ENCODE measurements around the gene PPP2R2D.

Gene PPP2R2D

DNA sequence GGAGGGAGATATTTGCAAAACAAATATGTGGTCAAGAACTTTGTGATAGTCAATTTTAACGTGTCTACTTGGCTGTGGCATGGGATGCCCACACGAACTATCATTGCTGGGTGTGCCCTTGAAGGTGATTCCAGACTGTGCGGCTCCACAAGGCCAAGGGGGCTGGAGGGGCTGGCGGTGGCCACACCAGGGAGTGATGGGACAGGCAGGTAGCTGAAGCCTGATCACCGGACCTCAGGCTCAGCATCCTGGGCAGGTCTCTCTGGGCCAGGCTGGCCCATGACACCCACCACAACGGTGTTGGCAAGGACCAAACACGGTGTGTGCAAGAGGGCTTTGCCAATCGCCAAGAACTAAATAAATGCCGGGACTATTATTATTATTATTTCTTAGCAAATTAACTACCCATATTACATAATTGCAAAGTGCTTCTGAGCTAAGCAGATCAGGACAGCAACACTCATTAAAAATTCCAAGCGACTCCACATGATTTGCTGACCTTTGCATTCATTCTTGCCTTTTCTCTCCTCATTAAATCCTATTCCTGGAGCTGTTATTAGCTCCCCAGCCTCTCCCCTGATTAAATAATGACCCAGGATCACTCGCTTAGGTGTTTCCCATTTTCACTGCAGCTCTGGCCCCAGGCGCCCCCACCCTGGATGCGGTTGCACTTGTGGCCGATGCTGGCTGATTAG is 35.4 kb upstream of the PPP2R2D start:
- in situ Hi-C loops (cut with HindIII; ENCODE audit: low pct_ligation_motif_present, low sequenced_read_pairs), result no loop called here
- no peak overlapping the region for H3K4me3 ChIP-seq (ENCODE audit: low read depth, low read length)
- no peak for DNase-seq
- H3K36me3 ChIP-seq (replicated peaks), result no peaks in the 10 kb centered on the region
- H3K27ac ChIP-seq, result no peak overlapping the region
- no peak for TF ChIP-seq CTCF (IDR thresholded peaks at IDR 0.05; ENCODE audit: low read depth, low read length, missing control alignments)
- H3K27me3 ChIP-seq (replicated peaks), result no peaks in the 10 kb centered on the region

- H3K27me3 ChIP-seq (replicated peaks), result no peaks in the 10 kb centered on the region
- in situ Hi-C loops (cut with HindIII; ENCODE audit: low pct_ligation_motif_present, low sequenced_read_pairs), result no loop called here
- DNase-seq, result no peak
- no peak for TF ChIP-seq CTCF (IDR thresholded peaks at IDR 0.05; ENCODE audit: low read depth, low read length, missing control alignments)
- no peak overlapping the region for H3K4me3 ChIP-seq (ENCODE audit: low read depth, low read length)
- no peak overlapping the region for H3K27ac ChIP-seq
- no peaks in the 10 kb centered on the region for H3K36me3 ChIP-seq (replicated peaks)
These were observed 34.1 kb upstream of the PPP2R2D start for GRCh38 chr10:131866673-131867072.

DNA sequence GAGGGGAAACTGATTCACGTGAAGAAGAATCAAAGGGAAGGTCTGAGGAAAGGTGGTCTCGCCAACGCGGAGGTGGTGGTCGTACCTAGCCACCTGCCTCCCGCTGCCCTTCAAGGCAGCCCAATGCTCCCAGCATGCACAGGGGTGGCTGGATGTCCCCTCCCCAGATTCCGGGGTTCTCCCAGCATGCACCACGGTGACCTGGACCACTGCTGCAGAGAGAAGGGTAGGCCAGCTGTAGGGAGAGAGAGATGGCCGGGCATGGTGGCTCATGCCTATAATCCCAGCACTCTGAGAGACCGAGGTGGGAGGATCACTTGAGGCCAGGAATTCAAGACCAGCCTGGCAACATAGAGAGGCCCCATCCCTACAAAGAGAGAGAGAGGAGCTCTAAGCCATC is 32.4 kb upstream of the PPP2R2D start:
- H3K27ac ChIP-seq, result no peak overlapping the region
- in situ Hi-C loops (cut with HindIII; ENCODE audit: low pct_ligation_motif_present, low sequenced_read_pairs), result no loop called here
- H3K4me3 ChIP-seq (ENCODE audit: low read depth, low read length), result no peak overlapping the region
- H3K27me3 ChIP-seq (replicated peaks), result no peaks in the 10 kb centered on the region
- no peak for DNase-seq
- no peaks in the 10 kb centered on the region for H3K36me3 ChIP-seq (replicated peaks)
- no peak for TF ChIP-seq CTCF (IDR thresholded peaks at IDR 0.05; ENCODE audit: low read depth, low read length, missing control alignments)

DNA sequence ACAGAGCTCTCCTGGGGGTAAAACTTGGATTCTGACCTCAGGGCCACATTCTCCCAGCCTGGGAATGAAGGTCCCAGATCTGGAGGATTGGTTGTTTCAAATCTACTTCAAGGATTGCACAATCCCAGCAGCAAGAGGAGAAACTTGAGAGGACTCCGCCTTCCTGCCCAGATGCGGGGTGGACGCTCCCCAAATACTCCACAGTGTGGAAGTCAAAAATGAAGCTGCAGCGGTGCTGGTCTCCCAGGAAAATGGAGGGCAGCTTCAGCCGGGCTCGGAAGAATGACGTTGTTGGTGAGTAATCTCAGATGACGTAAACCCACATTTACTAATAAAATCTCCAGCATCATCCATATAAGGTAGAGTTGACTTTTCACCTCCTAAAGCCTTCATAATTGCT is 31.5 kb upstream of the PPP2R2D start:
- TF ChIP-seq CTCF (IDR thresholded peaks at IDR 0.05; ENCODE audit: low read depth, low read length, missing control alignments), result no peak
- DNase-seq, result no peak
- Histone ChIP-seq H3K27me3 (replicated peaks) (no peaks in the 10 kb centered on the region), H3K27ac (no peak overlapping the region), H3K4me3 (ENCODE audit: low read depth, low read length) (no peak overlapping the region), H3K36me3 (replicated peaks) (no peaks in the 10 kb centered on the region)
- in situ Hi-C loops (cut with HindIII; ENCODE audit: low pct_ligation_motif_present, low sequenced_read_pairs), result no loop called here

GRCh38 chr10:131870411-131870810 is 30.4 kb upstream of the PPP2R2D start:
- Histone ChIP-seq H3K36me3 (replicated peaks) (no peaks in the 10 kb centered on the region), H3K4me3 (ENCODE audit: low read depth, low read length) (no peak overlapping the region), H3K27me3 (replicated peaks) (no peaks in the 10 kb centered on the region), H3K27ac (no peak overlapping the region)
- TF ChIP-seq CTCF (IDR thresholded peaks at IDR 0.05; ENCODE audit: low read depth, low read length, missing control alignments), result no peak
- DNase-seq, result no peak
- in situ Hi-C loops (cut with HindIII; ENCODE audit: low pct_ligation_motif_present, low sequenced_read_pairs), result no loop called here

Measured in brain microvascular endothelial cell (primary cell).